ENCODE results near the gene PBRM1.

DNA sequence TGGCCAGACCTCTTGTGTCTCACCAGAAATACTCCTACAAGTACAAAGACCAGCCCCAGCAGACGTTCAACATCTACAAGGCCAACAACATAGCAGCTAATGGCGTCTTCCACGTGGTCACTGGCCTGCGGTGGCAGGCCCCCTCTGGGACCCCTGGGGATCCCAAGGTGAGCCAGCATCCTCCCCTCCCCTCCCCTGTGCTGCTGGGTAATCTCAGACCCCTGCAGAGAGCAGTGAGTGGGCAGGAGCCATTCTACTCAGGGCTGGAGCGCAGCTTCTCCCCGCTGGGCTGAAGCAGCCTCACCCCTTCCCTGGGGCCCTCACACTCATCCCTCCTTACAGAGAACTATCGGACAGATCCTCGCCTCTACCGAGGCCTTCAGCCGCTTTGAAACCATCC lies 180.7 kb downstream of the PBRM1 start:
- TF ChIP-seq CTCF (IDR thresholded peaks at IDR 0.05), result no peak
- no peak for TF ChIP-seq POLR2A (IDR thresholded peaks at IDR 0.05)
